ENCODE measurements around the gene CELF5. TPM values are rescaled to one million over a fixed set of nuclear protein-coding genes. Genes with fewer than 3 reads are reported as not detected.

The CELF5 gene
- total and polyA plus RNA-seq, 9 donors = 0.09 to 1.6 (median 0.69) TPM

DNA sequence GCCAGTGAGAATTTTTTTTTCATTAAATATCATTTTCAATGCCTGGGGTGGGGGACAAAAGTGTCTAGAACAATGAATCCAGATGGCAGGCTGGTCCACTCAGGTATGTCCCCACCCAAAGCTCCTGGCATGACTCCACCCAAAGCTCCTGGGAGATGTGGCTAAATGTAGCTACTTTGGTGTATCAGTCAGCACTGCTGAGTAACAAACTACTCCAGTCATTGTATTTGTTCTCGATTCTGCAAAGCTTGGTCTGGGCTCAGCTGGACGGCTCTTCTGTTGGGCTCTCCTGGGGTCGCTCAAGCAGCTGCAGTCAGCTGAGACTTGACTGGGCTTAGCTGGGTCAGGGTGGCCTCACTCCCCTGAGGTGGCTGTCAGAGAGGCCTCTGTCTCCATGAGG is 48.5 kb downstream of the CELF5 start:
- WGBS (ENCODE audit: insufficient coverage) = 100% methylated on average over 3 of the region's 3 CpGs
- H3K27ac ChIP-seq (ENCODE audit: low read length) = no peak overlapping the region
- no peak for DNase-seq
- no peak overlapping the region for H3K4me3 ChIP-seq (ENCODE audit: low read length)
- peaks cover 2% of the 10 kb centered on the region for H3K4me1 ChIP-seq (ENCODE audit: control insufficient read depth, insufficient read depth, low read length)
- peaks cover 66% of the 10 kb centered on the region for H3K27me3 ChIP-seq (ENCODE audit: control insufficient read depth, insufficient read depth, low read length)
- no peaks in the 10 kb centered on the region for H3K36me3 ChIP-seq (ENCODE audit: control insufficient read depth, insufficient read depth, low read length)
- H3K9me3 ChIP-seq (replicated peaks; ENCODE audit: control insufficient read depth, low read depth, low read length) = peaks cover 6% of the 10 kb centered on the region

- 90% methylated on average over 6 of the region's 9 CpGs for WGBS (ENCODE audit: insufficient coverage)
- Histone ChIP-seq H3K4me3 (ENCODE audit: low read length) (no peak overlapping the region), H3K4me1 (ENCODE audit: control insufficient read depth, insufficient read depth, low read length) (peaks cover 2% of the 10 kb centered on the region), H3K27ac (ENCODE audit: low read length) (no peak overlapping the region), H3K36me3 (ENCODE audit: control insufficient read depth, insufficient read depth, low read length) (no peaks in the 10 kb centered on the region), H3K27me3 (ENCODE audit: control insufficient read depth, insufficient read depth, low read length) (peaks cover 56% of the 10 kb centered on the region), H3K9me3 (replicated peaks; ENCODE audit: control insufficient read depth, low read depth, low read length) (peaks cover 6% of the 10 kb centered on the region)
- no peak for DNase-seq
These were observed 49.9 kb downstream of the CELF5 start for GRCh38 chr19:3274245-3274941.

DNA sequence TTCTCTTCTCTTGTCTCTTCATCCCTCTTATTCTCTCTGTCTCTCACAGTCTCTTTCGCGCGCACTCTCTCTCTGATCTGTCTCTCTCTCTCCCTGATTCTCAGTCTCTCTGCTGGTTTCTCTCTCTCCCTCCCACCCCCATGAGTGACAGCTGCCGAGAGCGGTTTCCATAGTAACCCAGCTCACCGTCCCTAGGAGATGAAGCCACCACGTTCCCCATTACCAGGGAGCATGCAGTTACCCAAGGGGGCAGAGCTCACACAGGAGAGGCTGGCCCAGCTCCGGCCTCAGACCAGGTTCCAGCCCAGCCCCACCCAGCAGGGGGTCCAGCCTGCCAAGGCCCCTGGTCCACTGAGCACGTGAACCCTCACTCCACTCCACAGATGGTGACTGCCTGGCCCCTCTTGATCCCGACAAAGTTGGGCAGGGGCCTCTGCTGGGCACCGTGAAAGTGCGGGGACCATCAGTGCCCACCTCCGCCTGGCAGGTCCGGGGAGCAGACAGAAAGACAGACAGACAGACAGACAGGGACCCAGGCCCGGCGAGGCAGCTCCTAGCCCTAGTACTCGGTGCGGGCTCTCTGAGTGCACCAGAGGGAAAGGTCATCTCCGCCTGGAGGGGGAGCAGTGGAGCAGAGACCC is 50.6 kb downstream of the CELF5 start:
- DNase-seq = no peak
- Histone ChIP-seq H3K9me3 (replicated peaks; ENCODE audit: control insufficient read depth, low read depth, low read length) (peaks cover 6% of the 10 kb centered on the region), H3K4me1 (ENCODE audit: control insufficient read depth, insufficient read depth, low read length) (peaks cover 2% of the 10 kb centered on the region), H3K4me3 (ENCODE audit: low read length) (no peak overlapping the region), H3K27ac (ENCODE audit: low read length) (no peak overlapping the region), H3K27me3 (ENCODE audit: control insufficient read depth, insufficient read depth, low read length) (peaks cover 49% of the 10 kb centered on the region), H3K36me3 (ENCODE audit: control insufficient read depth, insufficient read depth, low read length) (no peaks in the 10 kb centered on the region)
- 14% methylated on average over 16 of the region's 19 CpGs for WGBS (ENCODE audit: insufficient coverage)

GRCh38 chr19:3275583-3276340 is 51.3 kb downstream of the CELF5 start:
- Histone ChIP-seq H3K9me3 (replicated peaks; ENCODE audit: control insufficient read depth, low read depth, low read length) (peaks cover 6% of the 10 kb centered on the region), H3K27ac (ENCODE audit: low read length) (no peak overlapping the region), H3K4me3 (ENCODE audit: low read length) (no peak overlapping the region), H3K36me3 (ENCODE audit: control insufficient read depth, insufficient read depth, low read length) (no peaks in the 10 kb centered on the region), H3K4me1 (ENCODE audit: control insufficient read depth, insufficient read depth, low read length) (peaks cover 2% of the 10 kb centered on the region), H3K27me3 (ENCODE audit: control insufficient read depth, insufficient read depth, low read length) (peaks cover 44% of the 10 kb centered on the region)
- DNase-seq = no peak
- under 1% methylated on average over 41 of the region's 45 CpGs for WGBS (ENCODE audit: insufficient coverage)

DNA sequence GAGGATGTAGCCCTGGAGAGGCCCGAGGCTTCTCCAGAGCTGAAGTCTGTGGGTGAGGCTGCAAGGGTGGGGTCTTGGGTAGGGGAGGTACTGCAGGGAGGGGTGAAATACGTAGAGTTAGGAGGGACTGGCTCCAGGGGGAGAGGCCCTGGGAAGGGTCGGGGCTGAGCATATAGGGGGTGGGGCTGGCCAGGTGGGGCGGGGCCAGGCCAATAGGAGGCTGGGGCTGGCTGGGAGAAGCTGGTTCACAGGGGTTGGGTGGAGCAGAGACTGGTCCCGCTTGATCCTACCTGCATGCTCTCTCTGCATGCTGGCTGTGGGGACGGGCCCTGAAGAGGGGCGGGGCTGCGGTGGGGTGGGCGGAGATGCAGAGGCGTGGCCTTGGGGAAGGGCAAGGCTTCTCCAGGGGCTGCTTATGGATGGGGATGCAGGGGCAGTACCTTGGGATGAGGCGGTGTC is 51.9 kb downstream of the CELF5 start:
- no peak overlapping the region for H3K27ac ChIP-seq (ENCODE audit: low read length)
- H3K4me3 ChIP-seq (ENCODE audit: low read length) = no peak overlapping the region
- H3K4me1 ChIP-seq (ENCODE audit: control insufficient read depth, insufficient read depth, low read length) = peaks cover 2% of the 10 kb centered on the region
- H3K9me3 ChIP-seq (replicated peaks; ENCODE audit: control insufficient read depth, low read depth, low read length) = peaks cover 6% of the 10 kb centered on the region
- peaks cover 46% of the 10 kb centered on the region for H3K27me3 ChIP-seq (ENCODE audit: control insufficient read depth, insufficient read depth, low read length)
- 7% methylated on average over 4 of the region's 11 CpGs for WGBS (ENCODE audit: insufficient coverage)
- no peaks in the 10 kb centered on the region for H3K36me3 ChIP-seq (ENCODE audit: control insufficient read depth, insufficient read depth, low read length)
- no peak for DNase-seq

DNA sequence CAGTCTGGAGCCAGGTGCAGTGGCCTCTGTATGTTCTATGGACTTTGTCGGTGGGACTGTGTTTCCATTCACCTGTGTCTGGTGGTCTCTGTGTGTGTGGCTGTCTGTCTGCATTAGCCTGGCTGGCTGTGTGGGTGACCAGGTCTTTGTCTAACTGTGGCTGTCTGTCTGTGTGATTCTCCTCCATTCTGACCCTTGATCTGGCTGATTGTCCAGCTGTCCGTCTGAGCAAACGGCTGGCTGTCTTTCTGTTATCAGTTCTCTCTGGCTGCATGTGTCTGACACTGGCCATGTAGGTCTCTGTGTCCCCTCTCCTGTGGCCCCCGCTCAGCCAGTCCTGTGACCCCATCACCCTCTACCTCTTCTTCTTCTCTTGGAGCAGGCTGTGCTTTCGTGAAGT is 53.2 kb downstream of the CELF5 start:
- Histone ChIP-seq H3K4me1 (ENCODE audit: control insufficient read depth, insufficient read depth, low read length) (peaks cover 2% of the 10 kb centered on the region), H3K4me3 (ENCODE audit: low read length) (no peak overlapping the region), H3K27ac (ENCODE audit: low read length) (no peak overlapping the region), H3K36me3 (ENCODE audit: control insufficient read depth, insufficient read depth, low read length) (no peaks in the 10 kb centered on the region), H3K27me3 (ENCODE audit: control insufficient read depth, insufficient read depth, low read length) (peaks cover 47% of the 10 kb centered on the region), H3K9me3 (replicated peaks; ENCODE audit: control insufficient read depth, low read depth, low read length) (peaks cover 6% of the 10 kb centered on the region)
- no peak for DNase-seq
- 81% methylated on average over 2 of the region's 5 CpGs for WGBS (ENCODE audit: insufficient coverage)

DNA sequence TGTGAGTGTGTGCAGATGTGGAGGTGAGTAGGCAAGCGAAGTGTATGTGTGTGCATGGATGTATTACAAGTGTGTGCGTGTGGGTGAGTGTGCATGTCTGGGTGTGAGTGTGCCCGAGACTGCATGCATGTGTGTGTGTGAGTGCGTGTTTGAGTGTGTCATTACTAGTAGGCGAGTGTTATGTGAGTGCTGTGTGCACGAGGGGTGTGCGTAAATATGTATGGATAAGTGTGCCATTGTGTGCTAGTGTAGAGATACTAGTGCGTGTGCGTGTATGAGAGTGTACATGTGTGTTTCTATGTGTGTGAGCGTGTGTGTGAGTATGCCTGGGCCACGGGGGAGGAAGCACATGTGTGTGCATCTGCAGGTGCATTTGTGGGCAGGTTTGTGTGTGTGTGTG is 53.8 kb downstream of the CELF5 start:
- no peak for DNase-seq
- Histone ChIP-seq H3K36me3 (ENCODE audit: control insufficient read depth, insufficient read depth, low read length) (no peaks in the 10 kb centered on the region), H3K4me3 (ENCODE audit: low read length) (no peak overlapping the region), H3K4me1 (ENCODE audit: control insufficient read depth, insufficient read depth, low read length) (peaks cover 2% of the 10 kb centered on the region), H3K9me3 (replicated peaks; ENCODE audit: control insufficient read depth, low read depth, low read length) (peaks cover under 1% of the 10 kb centered on the region), H3K27ac (ENCODE audit: low read length) (no peak overlapping the region), H3K27me3 (ENCODE audit: control insufficient read depth, insufficient read depth, low read length) (peaks cover 41% of the 10 kb centered on the region)
- WGBS (ENCODE audit: insufficient coverage) = 92% methylated on average over 11 of the region's 11 CpGs

GRCh38 chr19:3278749-3279148 is 54.3 kb downstream of the CELF5 start:
- no peak overlapping the region for H3K27ac ChIP-seq (ENCODE audit: low read length)
- no peaks in the 10 kb centered on the region for H3K36me3 ChIP-seq (ENCODE audit: control insufficient read depth, insufficient read depth, low read length)
- no peaks in the 10 kb centered on the region for H3K9me3 ChIP-seq (replicated peaks; ENCODE audit: control insufficient read depth, low read depth, low read length)
- peaks cover 2% of the 10 kb centered on the region for H3K4me1 ChIP-seq (ENCODE audit: control insufficient read depth, insufficient read depth, low read length)
- 78% methylated on average over 5 of the region's 5 CpGs for WGBS (ENCODE audit: insufficient coverage)
- no peak for DNase-seq
- peaks cover 40% of the 10 kb centered on the region for H3K27me3 ChIP-seq (ENCODE audit: control insufficient read depth, insufficient read depth, low read length)
- H3K4me3 ChIP-seq (ENCODE audit: low read length) = no peak overlapping the region

- H3K36me3 ChIP-seq (ENCODE audit: control insufficient read depth, insufficient read depth, low read length) = no peaks in the 10 kb centered on the region
- no peak for DNase-seq
- H3K4me1 ChIP-seq (ENCODE audit: control insufficient read depth, insufficient read depth, low read length) = peaks cover 2% of the 10 kb centered on the region
- 73% methylated on average over 4 of the region's 7 CpGs for WGBS (ENCODE audit: insufficient coverage)
- no peak overlapping the region for H3K27ac ChIP-seq (ENCODE audit: low read length)
- H3K4me3 ChIP-seq (ENCODE audit: low read length) = no peak overlapping the region
- H3K27me3 ChIP-seq (ENCODE audit: control insufficient read depth, insufficient read depth, low read length) = peaks cover 40% of the 10 kb centered on the region
- no peaks in the 10 kb centered on the region for H3K9me3 ChIP-seq (replicated peaks; ENCODE audit: control insufficient read depth, low read depth, low read length)
These were observed 54.8 kb downstream of the CELF5 start for GRCh38 chr19:3279306-3279705.

DNA sequence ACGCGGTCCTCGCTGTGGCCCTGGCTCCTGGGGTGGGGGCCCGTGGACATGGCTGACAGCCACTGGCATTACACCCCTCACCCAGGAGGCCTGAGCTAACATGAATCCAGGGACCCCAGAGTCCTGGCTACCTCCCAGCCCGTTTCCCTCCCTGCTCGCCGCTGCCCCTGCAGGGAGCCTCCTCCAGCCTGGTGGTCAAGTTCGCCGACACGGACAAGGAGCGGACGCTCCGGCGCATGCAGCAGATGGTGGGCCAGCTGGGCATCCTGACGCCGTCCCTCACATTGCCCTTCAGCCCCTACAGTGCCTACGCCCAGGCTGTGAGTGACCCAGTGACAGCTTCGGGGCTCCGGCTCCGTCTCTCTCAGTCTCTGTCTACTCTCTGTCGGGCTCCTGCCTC is 56.6 kb downstream of the CELF5 start:
- Histone ChIP-seq H3K4me1 (ENCODE audit: control insufficient read depth, insufficient read depth, low read length) (peaks cover 3% of the 10 kb centered on the region), H3K36me3 (ENCODE audit: control insufficient read depth, insufficient read depth, low read length) (no peaks in the 10 kb centered on the region), H3K4me3 (ENCODE audit: low read length) (no peak overlapping the region), H3K27ac (ENCODE audit: low read length) (no peak overlapping the region), H3K27me3 (ENCODE audit: control insufficient read depth, insufficient read depth, low read length) (peaks cover 32% of the 10 kb centered on the region), H3K9me3 (replicated peaks; ENCODE audit: control insufficient read depth, low read depth, low read length) (no peaks in the 10 kb centered on the region)
- DNase-seq = no peak
- WGBS (ENCODE audit: insufficient coverage) = 74% methylated on average over 21 of the region's 21 CpGs

Data from muscle of leg (tissue), 11 donors.